K562 (cell line): Measurements from ENCODE around the gene CDKL5.

Experiments used
- POLR2A ChIP-seq: fragments of 450-650 bp; conservative IDR thresholded peaks from 2 replicates; pipeline ENCODE4 v1.6.1; 2016
- SMARCE1 ChIP-seq: fragments of 450-650 bp; IDR thresholded peaks from 2 replicates; pipeline ENCODE4 v1.7.1; 2016; ENCODE audit warnings: mild to moderate bottlenecking
- SPI1 ChIP-seq: IDR thresholded peaks from 2 replicates; pipeline ENCODE4 v1.6.1; 2011; ENCODE audit warnings: low read depth, low read length, control low read depth, borderline replicate concordance
- TBL1XR1 ChIP-seq, 2 experiments: IDR thresholded peaks; 2 replicates each; pipeline ENCODE4 v1.6.1; 2012; ENCODE audit warnings: improper control_type of control experiment in 2 of 2, low read length in 2 of 2, mild to moderate bottlenecking in 1 of 2
- ZHX1 ChIP-seq: fragments of 150-350 bp; conservative IDR thresholded peaks from 2 replicates; pipeline ENCODE4 v1.6.1; 2014; ENCODE audit warnings: low read length
- ZNF436 ChIP-seq: fragments of 250-450, 450-650 bp; sonication (Bioruptor Pico); formaldehyde crosslinking; IDR thresholded peaks from 2 replicates; pipeline ENCODE4 v1.7.0; 2020; ENCODE audit warnings: mild to moderate bottlenecking
- ZNF764 ChIP-seq: fragments of 250-450 bp; sonication (Bioruptor Pico); IDR thresholded peaks from 2 replicates; pipeline ENCODE4 v1.4.0; 2020; ENCODE audit warnings: low read depth, mild to moderate bottlenecking, moderate library complexity
- ZNF766 ChIP-seq: fragments of 200-800 bp; sonication (Bioruptor generic); conservative IDR thresholded peaks from 2 replicates; pipeline ENCODE4 v1.6.1; 2016; ENCODE audit warnings: missing genetic modification characterization, missing compliant biosample characterization
- TF ChIP-seq, protein P1 (sequence below), 3 experiments: IDR thresholded peaks in 2 of 3; conservative IDR thresholded peaks in 1 of 3; 2 replicates each; pipeline ENCODE4 v1.5.1; 2011 to 2012; ENCODE audit warnings: low read length in 3 of 3, mild to moderate bottlenecking in 3 of 3, control low read depth in 2 of 3, improper control_type of control experiment in 1 of 3, inconsistent platforms in 1 of 3, low read depth in 1 of 3, mixed read lengths in 1 of 3, moderate library complexity in 1 of 3; ENCODE audit not compliant: insufficient read depth in 2 of 3
- TF ChIP-seq, protein P2 (sequence below): fragments of 250-450 bp; sonication (Bioruptor Pico); IDR thresholded peaks from 2 replicates; pipeline ENCODE4 v1.5.1; 2021; ENCODE audit warnings: mild to moderate bottlenecking

GRCh38 chrX:18650662-18651061, 225.3 kb downstream of the CDKL5 start:
- TF ChIP-seq, protein P1, sequence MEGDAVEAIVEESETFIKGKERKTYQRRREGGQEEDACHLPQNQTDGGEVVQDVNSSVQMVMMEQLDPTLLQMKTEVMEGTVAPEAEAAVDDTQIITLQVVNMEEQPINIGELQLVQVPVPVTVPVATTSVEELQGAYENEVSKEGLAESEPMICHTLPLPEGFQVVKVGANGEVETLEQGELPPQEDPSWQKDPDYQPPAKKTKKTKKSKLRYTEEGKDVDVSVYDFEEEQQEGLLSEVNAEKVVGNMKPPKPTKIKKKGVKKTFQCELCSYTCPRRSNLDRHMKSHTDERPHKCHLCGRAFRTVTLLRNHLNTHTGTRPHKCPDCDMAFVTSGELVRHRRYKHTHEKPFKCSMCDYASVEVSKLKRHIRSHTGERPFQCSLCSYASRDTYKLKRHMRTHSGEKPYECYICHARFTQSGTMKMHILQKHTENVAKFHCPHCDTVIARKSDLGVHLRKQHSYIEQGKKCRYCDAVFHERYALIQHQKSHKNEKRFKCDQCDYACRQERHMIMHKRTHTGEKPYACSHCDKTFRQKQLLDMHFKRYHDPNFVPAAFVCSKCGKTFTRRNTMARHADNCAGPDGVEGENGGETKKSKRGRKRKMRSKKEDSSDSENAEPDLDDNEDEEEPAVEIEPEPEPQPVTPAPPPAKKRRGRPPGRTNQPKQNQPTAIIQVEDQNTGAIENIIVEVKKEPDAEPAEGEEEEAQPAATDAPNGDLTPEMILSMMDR (IDR thresholded peaks at IDR 0.05 in 2 of 3, conservative IDR thresholded peaks at IDR 0.05 in 1 of 3; ENCODE audit: insufficient read depth in 2 of 3, low read depth in 1 of 3, low read length in 3 of 3) = no peak
- no peak for TF ChIP-seq SPI1
- TF ChIP-seq POLR2A = no peak
- no peak for TF ChIP-seq ZNF766 (CRISPR knock-in tag)
- TF ChIP-seq ZNF764 = no peak
- TF ChIP-seq TBL1XR1 (IDR thresholded peaks at IDR 0.05; ENCODE audit: low read length in 2 of 2) = no peak
- TF ChIP-seq SMARCE1 = no peak
- TF ChIP-seq, protein P2, sequence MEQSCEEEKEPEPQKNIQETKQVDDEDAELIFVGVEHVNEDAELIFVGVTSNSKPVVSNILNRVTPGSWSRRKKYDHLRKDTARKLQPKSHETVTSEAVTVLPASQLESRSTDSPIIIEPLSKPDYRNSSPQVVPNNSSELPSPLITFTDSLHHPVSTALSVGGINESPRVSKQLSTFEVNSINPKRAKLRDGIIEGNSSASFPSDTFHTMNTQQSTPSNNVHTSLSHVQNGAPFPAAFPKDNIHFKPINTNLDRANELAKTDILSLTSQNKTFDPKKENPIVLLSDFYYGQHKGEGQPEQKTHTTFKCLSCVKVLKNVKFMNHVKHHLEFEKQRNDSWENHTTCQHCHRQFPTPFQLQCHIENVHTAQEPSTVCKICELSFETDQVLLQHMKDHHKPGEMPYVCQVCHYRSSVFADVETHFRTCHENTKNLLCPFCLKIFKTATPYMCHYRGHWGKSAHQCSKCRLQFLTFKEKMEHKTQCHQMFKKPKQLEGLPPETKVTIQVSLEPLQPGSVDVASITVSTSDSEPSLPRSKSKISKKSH = no peak
- TF ChIP-seq ZNF436 (CRISPR knock-in tag) = no peak
- no peak for TF ChIP-seq ZHX1
